WTC11 (cell line): Measurements from ENCODE around the gene MBD6. TPM values are rescaled to one million over a fixed set of nuclear protein-coding genes. Genes with fewer than 3 reads are reported as not detected.

ENCODE experiments used
- ATAC-seq: fragments of 200-7000 bp; cut with Tn5 transposase; 2 replicates; pipeline ENCODE4 v1.10.0; 2021; ENCODE audit warnings: mild to moderate bottlenecking, moderate library complexity
- CTCF ChIA-PET: fragments of 300-600 bp; sonication (Branson Sonifier 250); formaldehyde crosslinking; loops from one replicate; lab custom pipeline; 2021; ENCODE audit warnings: antibody characterized with exemption; lab: Charles Lee
- POLR2A ChIA-PET: fragments of 350-600 bp; sonication (Branson Sonifier 250); formaldehyde crosslinking; loops from one replicate; lab custom pipeline; 2021; ENCODE audit warnings: antibody characterized with exemption; lab: Charles Lee
- DNase-seq: peaks from one replicate; pipeline ENCODE4 v3.0.0; 2021; ENCODE audit warnings: low spot score
- H3K27ac Mint-ChIP-seq: 2 replicates; pipeline ENCODE4 v1.8.0; 2021; ENCODE audit warnings: mixed read lengths
- H3K27me3 Mint-ChIP-seq: 2 replicates; pipeline ENCODE4 v1.8.0; 2021; ENCODE audit warnings: low read depth, mild to moderate bottlenecking, moderate library complexity, mixed read lengths
- H3K36me3 Mint-ChIP-seq: 2 replicates; pipeline ENCODE4 v1.8.0; 2021; ENCODE audit warnings: mixed read lengths
- H3K4me1 Mint-ChIP-seq: 2 replicates; pipeline ENCODE4 v1.8.0; 2022; ENCODE audit warnings: mixed read lengths
- H3K4me3 Mint-ChIP-seq: 2 replicates; pipeline ENCODE4 v1.8.0; 2021; ENCODE audit warnings: mild to moderate bottlenecking, moderate library complexity, mixed read lengths
- H3K9me3 Mint-ChIP-seq: 2 replicates; pipeline ENCODE4 v1.8.0; 2021; ENCODE audit warnings: mixed read lengths
- ARID4B ChIP-seq: sonication (generic); formaldehyde crosslinking; IDR thresholded peaks from 2 replicates; pipeline ENCODE4 v1.8.0; 2023; ENCODE audit warnings: missing genetic modification reagents, mild to moderate bottlenecking, borderline replicate concordance
- ATF6 ChIP-seq: sonication (generic); formaldehyde crosslinking; IDR thresholded peaks from 2 replicates; pipeline ENCODE4 v1.8.1; 2023; ENCODE audit warnings: mild to moderate bottlenecking, missing genetic modification reagents
- ELF4 ChIP-seq: sonication (generic); formaldehyde crosslinking; IDR thresholded peaks from 2 replicates; pipeline ENCODE4 v1.8.1; 2022; ENCODE audit warnings: low read depth, mild to moderate bottlenecking, moderate library complexity, missing genetic modification reagents
- EMX1 ChIP-seq: fragments of 250-450 bp; sonication (Bioruptor Pico); IDR thresholded peaks from 2 replicates; pipeline ENCODE4 v1.8.0; 2021; ENCODE audit warnings: mild to moderate bottlenecking
- GRHL2 ChIP-seq: fragments of 250-450 bp; sonication (Bioruptor Pico); IDR thresholded peaks from 2 replicates; pipeline ENCODE4 v1.8.0; 2022; ENCODE audit warnings: mild to moderate bottlenecking, moderate library complexity; ENCODE audit not compliant: insufficient replicate concordance, severe bottlenecking
- IRF1 ChIP-seq: sonication (generic); formaldehyde crosslinking; IDR thresholded peaks from 2 replicates; pipeline ENCODE4 v1.8.0; 2023; ENCODE audit warnings: missing genetic modification reagents
- MYBL2 ChIP-seq: sonication (generic); formaldehyde crosslinking; IDR thresholded peaks from 2 replicates; pipeline ENCODE4 v1.8.1; 2023; ENCODE audit warnings: mild to moderate bottlenecking, moderate library complexity, missing genetic modification reagents
- PRDM15 ChIP-seq: sonication (generic); formaldehyde crosslinking; IDR thresholded peaks from 2 replicates; pipeline ENCODE4 v1.8.0; 2022; ENCODE audit warnings: missing genetic modification reagents
- SMAD3 ChIP-seq: sonication (generic); formaldehyde crosslinking; IDR thresholded peaks from 2 replicates; pipeline ENCODE4 v1.8.0; 2022; ENCODE audit warnings: missing genetic modification reagents, mild to moderate bottlenecking, borderline replicate concordance
- ZBTB43 ChIP-seq: sonication (generic); formaldehyde crosslinking; IDR thresholded peaks from 2 replicates; pipeline ENCODE4 v1.8.1; 2023; ENCODE audit warnings: mild to moderate bottlenecking, missing genetic modification reagents
- ZNF138 ChIP-seq: sonication (generic); formaldehyde crosslinking; conservative IDR thresholded peaks from 2 replicates; pipeline ENCODE4 v1.8.1; 2022; ENCODE audit warnings: mild to moderate bottlenecking, moderate library complexity, missing genetic modification reagents
- ZNF671 ChIP-seq: fragments of 250-450 bp; sonication (Bioruptor Pico); IDR thresholded peaks from 2 replicates; pipeline ENCODE4 v1.8.0; 2021; ENCODE audit warnings: mild to moderate bottlenecking
- total RNA-seq: library from RNA; stranded (reverse); gene quantifications from 3 replicates; pipeline ENCODE4 v1.2.3, GENCODE V29; 2021

Gene MBD6
- total RNA-seq, 1 experiment from 2014 or later, result 46.3 TPM

GRCh38 chr12:57548013-57548315, 25.3 kb downstream of the MBD6 start (continued):
- no peak for TF ChIP-seq ZNF671 (CRISPR knock-in tag)

- ChIA-PET CTCF (no interaction called here), POLR2A (no interaction called here)
- Mint-ChIP-seq H3K27me3 (peaks cover 24% of the 10 kb centered on the region), H3K36me3 (0 out of 2 replicates have a peak, but pooled peaks cover 2% of the 10 kb centered on the region), H3K9me3 (no peaks in the 10 kb centered on the region), H3K27ac (no peak overlapping the region), H3K4me1 (peaks cover 49% of the 10 kb centered on the region), H3K4me3 (peak overlapping the region; percentile 79; the same call in 1 of the 2 replicates)
- ATAC-seq (no peak), DNase-seq (no peak)
- TF ChIP-seq GRHL2 (no peak), ZNF138 (CRISPR knock-in tag) (no peak), ELF4 (no peak), PRDM15 (no peak), MYBL2 (CRISPR knock-in tag) (no peak), ZBTB43 (no peak), IRF1 (CRISPR knock-in tag) (no peak), ARID4B (CRISPR knock-in tag) (no peak), SMAD3 (no peak), ATF6 (CRISPR knock-in tag) (no peak), EMX1 (CRISPR knock-in tag) (no peak)
These were observed 25.9 kb downstream of the MBD6 start for GRCh38 chr12:57548488-57548887.
